Muscle of leg (tissue), 11 donors: ENCODE results near the gene SPG7. TPM values are rescaled to one million over a fixed set of nuclear protein-coding genes. Genes with fewer than 3 reads are reported as not detected.

Experiments
- DNase-seq: peaks from one replicate; pipeline ENCODE4 v3.0.0; 2013
- H3K27ac ChIP-seq: one replicate; pipeline ENCODE4 v1.5.1; 2013; ENCODE audit warnings: mild to moderate bottlenecking, low read length, control low read depth
- H3K27me3 ChIP-seq: one replicate; pipeline ENCODE4 v1.6.1; 2013; ENCODE audit warnings: low read length; ENCODE audit not compliant: control insufficient read depth, insufficient read depth
- H3K36me3 ChIP-seq: one replicate; pipeline ENCODE4 v1.6.1; 2013; ENCODE audit warnings: low read length; ENCODE audit not compliant: control insufficient read depth, insufficient read depth
- H3K4me1 ChIP-seq: one replicate; pipeline ENCODE4 v1.6.1; 2013; ENCODE audit warnings: low read length; ENCODE audit not compliant: control insufficient read depth, insufficient read depth
- H3K4me3 ChIP-seq: one replicate; pipeline ENCODE4 v1.5.1; 2013; ENCODE audit warnings: low read length, control low read depth
- H3K9me3 ChIP-seq: replicated peaks from 2 replicates; pipeline ENCODE4 v1.6.1; 2013; ENCODE audit warnings: low read depth, low read length; ENCODE audit not compliant: control insufficient read depth
- WGBS: methylation state at CpG from one replicate; pipeline ENCODE4 v1.1.5; 2013; ENCODE audit warnings: missing lambda C conversion rate; ENCODE audit not compliant: insufficient coverage; 5-methylcytosine and 5-hydroxymethylcytosine counted together
- polyA plus RNA-seq, 8 donors: library from polyadenylated mRNA; unstranded; fragments of 120-200 nt; gene quantifications; one replicate each; pipeline versions ENCODE4 v1.2.1 to v1.2.3, GENCODE V29; 2013; ENCODE audit warnings: inconsistent platforms in 1 of 8, low replicate concordance in 1 of 8; ENCODE audit not compliant: insufficient read length in 8 of 8, insufficient read depth in 1 of 8
- total RNA-seq: library from RNA; stranded (reverse); fragments of 120-200 nt; gene quantifications from one replicate; pipeline ENCODE4 v1.2.4, GENCODE V29; 2013

The SPG7 gene
- total and polyA plus RNA-seq, 9 donors = 48.2 to 84.9 (median 64.9) TPM

DNA sequence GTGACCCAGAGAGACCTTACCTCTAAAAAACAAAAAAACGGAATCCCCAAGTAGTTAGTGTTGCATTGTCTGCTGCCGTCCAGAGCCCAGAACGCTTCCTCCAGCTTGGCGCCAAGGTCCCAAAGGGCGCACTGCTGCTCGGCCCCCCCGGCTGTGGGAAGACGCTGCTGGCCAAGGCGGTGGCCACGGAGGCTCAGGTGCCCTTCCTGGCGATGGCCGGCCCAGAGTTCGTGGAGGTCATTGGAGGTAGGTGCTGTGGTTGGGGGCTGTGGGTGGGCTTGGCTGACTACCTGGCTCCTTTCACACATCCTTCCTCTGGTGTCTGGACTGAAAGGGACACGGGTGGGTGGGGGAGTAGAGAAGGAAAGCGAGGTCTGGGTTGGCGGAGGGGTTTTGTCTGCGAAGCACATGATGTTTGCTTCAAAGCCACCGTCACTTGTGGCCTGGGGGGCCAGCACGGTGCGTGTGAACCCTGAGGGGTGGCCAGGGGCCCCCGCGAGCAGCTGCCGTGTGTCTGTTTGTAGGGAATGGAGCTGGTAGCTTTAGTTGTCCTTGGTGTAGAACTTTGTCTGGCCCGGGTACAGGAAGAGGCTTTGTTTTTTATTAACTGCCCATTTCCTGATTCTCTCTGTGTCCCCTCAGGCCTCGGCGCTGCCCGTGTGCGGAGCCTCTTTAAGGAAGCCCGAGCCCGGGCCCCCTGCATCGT is 23.8 kb downstream of the SPG7 start:
- Histone ChIP-seq H3K36me3 (peaks cover 79% of the 10 kb centered on the region), H3K4me3 (no peak overlapping the region), H3K4me1 (peaks cover 4% of the 10 kb centered on the region), H3K9me3 (no peaks in the 10 kb centered on the region), H3K27me3 (no peaks in the 10 kb centered on the region), H3K27ac (no peak overlapping the region)
- no peak for DNase-seq
- whole genome bisulfite sequencing = 81% methylated on average over 22 of the region's 31 CpGs

DNA sequence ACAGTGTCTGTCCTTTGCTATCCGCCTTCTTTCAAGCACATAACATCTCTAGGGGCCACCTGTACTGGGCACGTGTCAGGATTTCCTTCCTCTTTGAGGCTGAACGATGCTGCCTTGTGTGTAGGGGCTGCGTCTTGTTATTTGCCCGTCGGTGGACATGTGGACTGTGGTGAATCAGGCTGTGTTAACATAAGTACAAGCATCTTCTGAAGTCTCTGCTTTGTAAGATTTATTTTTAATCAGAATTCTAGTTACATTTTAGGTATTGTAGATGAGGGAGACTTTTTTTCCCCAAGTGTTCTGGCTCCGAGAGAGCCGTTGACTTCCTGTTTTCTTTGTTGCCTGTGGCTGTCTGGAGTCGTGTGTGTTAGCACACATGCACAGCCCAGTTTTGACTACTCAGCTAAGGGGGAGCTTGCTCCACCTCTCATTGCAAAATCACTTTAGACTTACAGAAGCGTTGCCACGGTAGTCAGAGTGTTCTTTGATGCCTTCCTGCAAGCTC is 26.1 kb downstream of the SPG7 start:
- Histone ChIP-seq H3K36me3 (peaks cover 79% of the 10 kb centered on the region), H3K27me3 (no peaks in the 10 kb centered on the region), H3K4me3 (no peak overlapping the region), H3K9me3 (no peaks in the 10 kb centered on the region), H3K4me1 (peaks cover 4% of the 10 kb centered on the region), H3K27ac (peak overlapping the region; percentile 47)
- DNase-seq = peak; percentile 76
- 69% methylated on average over 5 of the region's 11 CpGs for WGBS

DNA sequence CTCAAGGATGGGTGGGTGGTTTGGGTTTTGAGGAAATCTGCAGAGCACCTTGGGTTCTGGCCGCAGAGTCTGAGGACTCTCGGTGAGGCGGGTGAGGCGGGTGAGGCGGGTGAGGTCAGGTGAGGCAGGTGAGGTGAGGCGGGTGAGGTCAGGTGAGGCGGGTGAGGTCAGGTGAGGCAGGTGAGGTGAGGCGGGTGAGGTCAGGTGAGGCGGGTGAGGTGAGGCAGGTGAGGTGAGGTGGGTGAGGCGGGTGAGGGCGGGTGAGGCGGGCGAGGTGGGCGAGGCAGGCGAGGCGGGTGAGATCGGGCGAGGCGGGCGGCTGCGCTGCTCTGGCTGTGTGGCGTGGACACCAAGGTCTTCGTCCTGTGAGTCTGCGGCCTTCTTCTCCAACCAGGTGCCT is 28.2 kb downstream of the SPG7 start:
- no peak for DNase-seq
- H3K27me3 ChIP-seq = no peaks in the 10 kb centered on the region
- no peak overlapping the region for H3K4me3 ChIP-seq
- 100% methylated on average over 5 of the region's 24 CpGs for WGBS
- no peaks in the 10 kb centered on the region for H3K9me3 ChIP-seq
- no peak overlapping the region for H3K27ac ChIP-seq
- H3K36me3 ChIP-seq = peaks cover 71% of the 10 kb centered on the region
- peaks cover 4% of the 10 kb centered on the region for H3K4me1 ChIP-seq

DNA sequence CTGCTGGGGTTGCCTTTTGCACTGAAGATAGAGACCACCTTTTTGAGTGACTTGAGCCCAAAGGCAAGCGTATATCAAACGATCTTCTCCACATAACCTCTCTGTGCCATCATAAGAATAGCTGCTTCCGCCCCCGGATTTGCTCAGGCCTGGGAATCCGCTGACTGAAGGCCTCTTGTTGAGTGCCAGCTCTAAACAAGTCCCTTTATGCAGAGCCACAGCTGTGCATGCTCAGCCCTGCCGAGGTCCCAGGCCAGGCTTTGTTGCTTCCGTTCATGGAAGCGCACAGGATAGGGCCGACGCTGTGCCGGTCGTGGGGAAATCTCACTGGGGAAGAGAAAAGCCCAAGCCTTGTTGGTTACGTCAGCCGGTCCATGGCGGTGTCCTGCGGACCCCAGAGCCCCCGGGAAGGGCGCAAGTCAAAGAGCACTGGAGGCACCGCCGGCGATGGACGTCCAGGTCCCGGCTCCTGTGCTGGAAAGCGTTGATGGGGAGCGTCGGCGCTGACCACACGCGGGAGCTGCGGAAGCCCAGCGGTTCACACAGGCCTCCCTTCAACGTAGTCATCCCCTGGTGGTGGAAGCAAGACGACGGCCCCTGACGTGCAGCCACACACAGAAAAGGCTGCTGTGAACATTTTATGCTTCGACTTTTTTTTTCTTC is 28.8 kb downstream of the SPG7 start:
- Histone ChIP-seq H3K4me1 (peaks cover 4% of the 10 kb centered on the region), H3K9me3 (no peaks in the 10 kb centered on the region), H3K27ac (no peak overlapping the region), H3K36me3 (peaks cover 70% of the 10 kb centered on the region), H3K4me3 (no peak overlapping the region), H3K27me3 (no peaks in the 10 kb centered on the region)
- 84% methylated on average over 36 of the region's 36 CpGs for WGBS
- DNase-seq = no peak

DNA sequence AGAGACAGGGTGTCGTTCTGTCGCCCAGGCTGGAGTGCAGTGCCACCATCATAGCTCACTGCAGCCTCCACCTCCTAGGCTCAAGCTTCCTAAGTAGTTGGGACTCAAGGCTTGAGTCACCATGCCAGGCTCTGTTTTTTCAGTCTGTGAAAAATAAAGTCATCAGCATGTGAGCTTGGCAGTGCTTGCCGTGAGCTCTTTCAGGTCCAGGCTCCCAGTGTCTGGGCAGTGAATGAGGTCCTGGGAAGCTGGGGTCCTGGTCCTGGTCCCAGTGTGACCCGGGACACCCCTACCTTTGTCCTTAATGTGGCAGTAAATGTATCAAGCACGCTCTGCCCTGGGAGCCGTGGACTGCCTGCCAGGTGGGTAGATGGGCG is 29.3 kb downstream of the SPG7 start:
- no peak for DNase-seq
- H3K4me3 ChIP-seq = no peak overlapping the region
- no peak overlapping the region for H3K27ac ChIP-seq
- no peaks in the 10 kb centered on the region for H3K9me3 ChIP-seq
- WGBS = 93% methylated on average over 7 of the region's 7 CpGs
- peaks cover 4% of the 10 kb centered on the region for H3K4me1 ChIP-seq
- peaks cover 67% of the 10 kb centered on the region for H3K36me3 ChIP-seq
- H3K27me3 ChIP-seq = no peaks in the 10 kb centered on the region

DNA sequence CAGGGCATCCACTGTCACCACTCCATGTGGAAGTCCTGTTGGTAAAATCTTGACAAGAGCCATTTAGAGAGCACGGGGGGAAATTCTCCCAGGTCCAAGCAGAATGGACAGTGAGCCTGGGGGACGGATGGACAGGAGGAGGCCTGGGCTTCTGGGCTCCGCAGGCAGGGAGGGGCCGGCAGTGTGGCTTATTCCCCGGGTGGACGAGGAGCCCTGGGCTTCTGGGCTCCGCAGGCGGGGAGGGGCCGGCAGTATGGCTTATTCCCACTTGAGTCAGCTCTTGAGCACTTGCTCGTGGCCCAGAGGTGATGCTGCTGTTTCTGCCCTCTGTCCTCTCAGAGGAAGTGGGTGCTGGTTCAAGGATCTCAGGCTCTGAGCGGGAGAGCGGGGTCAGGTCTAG is 30.1 kb downstream of the SPG7 start:
- Histone ChIP-seq H3K4me1 (peaks cover 4% of the 10 kb centered on the region), H3K27me3 (no peaks in the 10 kb centered on the region), H3K9me3 (no peaks in the 10 kb centered on the region), H3K27ac (no peak overlapping the region), H3K36me3 (peaks cover 63% of the 10 kb centered on the region), H3K4me3 (no peak overlapping the region)
- 90% methylated on average over 12 of the region's 12 CpGs for WGBS
- DNase-seq = no peak

DNA sequence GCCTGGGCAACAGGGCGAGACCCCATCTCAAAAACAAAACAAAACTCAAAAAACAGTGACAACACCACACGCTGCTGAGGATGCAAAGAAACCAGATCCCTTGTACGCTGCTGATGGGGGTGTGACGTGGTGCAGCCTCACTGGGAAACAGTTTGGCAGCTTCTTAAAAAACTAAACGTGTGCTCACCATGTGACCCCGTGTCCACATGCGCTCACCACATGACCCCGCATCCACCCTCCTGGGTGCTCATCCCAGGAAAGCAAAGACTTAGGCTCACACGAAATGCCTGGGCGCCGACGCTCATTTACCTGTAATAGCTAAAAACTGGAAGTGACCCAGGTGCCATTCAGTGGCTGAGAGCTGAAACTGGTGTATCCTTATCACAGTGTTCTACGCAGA is 32.4 kb downstream of the SPG7 start:
- Histone ChIP-seq H3K27me3 (no peaks in the 10 kb centered on the region), H3K9me3 (no peaks in the 10 kb centered on the region), H3K36me3 (peaks cover 60% of the 10 kb centered on the region), H3K4me3 (no peak overlapping the region), H3K27ac (no peak overlapping the region), H3K4me1 (no peaks in the 10 kb centered on the region)
- 88% methylated on average over 11 of the region's 13 CpGs for WGBS
- DNase-seq = no peak

DNA sequence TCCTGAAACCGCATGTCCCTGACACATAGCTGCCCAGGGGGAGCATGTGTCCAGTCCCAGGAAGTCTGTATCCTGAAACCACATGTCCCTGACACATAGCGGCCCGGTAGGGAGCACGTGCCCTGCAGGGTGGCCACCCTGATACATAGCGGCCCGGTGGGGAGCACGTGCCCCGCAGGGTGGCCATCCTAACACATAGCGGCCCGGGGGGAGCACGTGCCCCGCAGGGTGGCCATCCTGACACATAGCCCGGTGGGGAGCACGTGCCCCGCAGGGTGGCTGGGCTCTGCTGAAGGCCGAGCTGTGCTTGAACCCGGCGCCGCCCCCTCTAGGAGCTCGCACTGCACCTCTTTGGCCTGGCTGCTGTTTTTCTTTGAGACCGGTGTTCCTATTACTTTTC is 33.6 kb downstream of the SPG7 start:
- Histone ChIP-seq H3K9me3 (no peaks in the 10 kb centered on the region), H3K4me3 (no peak overlapping the region), H3K4me1 (no peaks in the 10 kb centered on the region), H3K27me3 (no peaks in the 10 kb centered on the region), H3K27ac (no peak overlapping the region), H3K36me3 (peaks cover 64% of the 10 kb centered on the region)
- DNase-seq = no peak
- 93% methylated on average over 21 of the region's 21 CpGs for WGBS

DNA sequence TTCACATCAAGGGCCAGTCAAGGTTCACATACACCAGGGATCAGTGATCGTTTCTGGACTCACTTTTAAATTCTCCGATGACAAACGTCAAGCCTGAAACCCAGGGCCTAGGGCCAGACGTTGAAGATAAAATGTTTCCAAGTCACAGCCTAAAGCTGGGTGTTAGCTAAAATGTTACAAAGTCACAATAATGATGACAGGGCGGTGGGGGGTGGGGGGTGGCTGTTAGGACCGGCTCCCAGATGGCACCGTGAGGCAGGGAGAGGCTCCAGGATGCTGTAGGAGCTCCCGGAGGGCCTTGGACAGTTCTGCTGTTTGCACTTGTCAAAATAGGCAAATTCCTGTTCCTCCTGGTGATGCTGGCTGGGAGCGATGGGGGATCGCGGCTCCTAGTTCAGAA is 35.9 kb downstream of the SPG7 start:
- DNase-seq = no peak
- H3K36me3 ChIP-seq = peaks cover 62% of the 10 kb centered on the region
- H3K4me1 ChIP-seq = no peaks in the 10 kb centered on the region
- no peak overlapping the region for H3K4me3 ChIP-seq
- no peaks in the 10 kb centered on the region for H3K27me3 ChIP-seq
- no peak overlapping the region for H3K27ac ChIP-seq
- H3K9me3 ChIP-seq = no peaks in the 10 kb centered on the region
- WGBS = 79% methylated on average over 7 of the region's 11 CpGs

DNA sequence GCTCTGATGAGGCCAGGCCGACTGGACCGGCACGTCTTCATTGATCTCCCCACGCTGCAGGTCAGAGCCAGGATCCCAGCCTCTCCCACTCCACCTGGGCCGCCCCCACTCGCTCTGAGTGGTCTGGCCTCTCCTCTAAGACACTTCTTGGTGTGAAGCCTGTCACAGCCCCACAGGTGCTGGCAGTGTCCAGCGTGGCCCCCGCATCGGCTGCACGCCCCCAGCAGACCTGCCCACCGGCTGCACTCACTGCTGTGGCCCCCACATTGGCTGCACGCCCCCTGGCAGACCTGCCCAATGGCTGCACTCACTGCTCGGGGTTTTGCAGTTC is 36.5 kb downstream of the SPG7 start:
- Histone ChIP-seq H3K27ac (no peak overlapping the region), H3K36me3 (peaks cover 68% of the 10 kb centered on the region), H3K9me3 (no peaks in the 10 kb centered on the region), H3K4me3 (no peak overlapping the region), H3K27me3 (no peaks in the 10 kb centered on the region), H3K4me1 (no peaks in the 10 kb centered on the region)
- DNase-seq = no peak
- WGBS = 85% methylated on average over 12 of the region's 13 CpGs
